Measurements from ENCODE around the gene DENND1B.

The DENND1B gene

GRCh38 chr1:197801684-197802083 lies 26.4 kb upstream of the DENND1B start:
- FAIRE-seq (no peak), DNase-seq (ENCODE audit: insufficient read length, low spot score) (no peak)
- TF ChIP-seq TAF1 (IDR thresholded peaks at IDR 0.05; ENCODE audit: low read depth, low read length) (no peak), POLR2AphosphoS5 (IDR thresholded peaks at IDR 0.05; ENCODE audit: low read depth, low read length) (no peak), SPI1 (IDR thresholded peaks at IDR 0.05; ENCODE audit: low read depth, low read length) (no peak), POLR2A (IDR thresholded peaks at IDR 0.05; ENCODE audit: low read depth, low read length) (no peak), POU2F2 (IDR thresholded peaks at IDR 0.05; ENCODE audit: low read depth, low read length) (no peak)

- no peak for DNase-seq (ENCODE audit: insufficient read length, low spot score)
- no peak for FAIRE-seq
- no peak for TF ChIP-seq SPI1 (IDR thresholded peaks at IDR 0.05; ENCODE audit: low read depth, low read length)
- no peak for TF ChIP-seq POLR2AphosphoS5 (IDR thresholded peaks at IDR 0.05; ENCODE audit: low read depth, low read length)
- no peak for TF ChIP-seq PAX5 (IDR thresholded peaks at IDR 0.05; ENCODE audit: insufficient read depth, low read length, severe bottlenecking)
- no peak for TF ChIP-seq TAF1 (IDR thresholded peaks at IDR 0.05; ENCODE audit: low read depth, low read length)
- no peak for TF ChIP-seq POLR2A (IDR thresholded peaks at IDR 0.05; ENCODE audit: low read depth, low read length)
- no peak for TF ChIP-seq POU2F2 (IDR thresholded peaks at IDR 0.05; ENCODE audit: low read depth, low read length)
Measured at GRCh38 chr1:197801111-197801482, 25.8 kb upstream of the DENND1B start.

- DNase-seq (ENCODE audit: insufficient read length, low spot score) (no peak), FAIRE-seq (no peak)
- TF ChIP-seq PAX5 (IDR thresholded peaks at IDR 0.05; ENCODE audit: insufficient read depth, low read length, severe bottlenecking) (no peak), SPI1 (IDR thresholded peaks at IDR 0.05; ENCODE audit: low read depth, low read length) (no peak), POLR2A (IDR thresholded peaks at IDR 0.05; ENCODE audit: low read depth, low read length) (no peak), TAF1 (IDR thresholded peaks at IDR 0.05; ENCODE audit: low read depth, low read length) (no peak), POLR2AphosphoS5 (IDR thresholded peaks at IDR 0.05; ENCODE audit: low read depth, low read length) (no peak), POU2F2 (IDR thresholded peaks at IDR 0.05; ENCODE audit: low read depth, low read length) (no peak)
Measured at GRCh38 chr1:197800379-197801110, 25.3 kb upstream of the DENND1B start.

- DNase-seq (ENCODE audit: insufficient read length, low spot score) (no peak), FAIRE-seq (no peak)
- no peak for TF ChIP-seq POLR2AphosphoS5 (IDR thresholded peaks at IDR 0.05; ENCODE audit: low read depth, low read length)
- TF ChIP-seq TAF1 (IDR thresholded peaks at IDR 0.05; ENCODE audit: low read depth, low read length), result no peak
- no peak for TF ChIP-seq POU2F2 (IDR thresholded peaks at IDR 0.05; ENCODE audit: low read depth, low read length)
- TF ChIP-seq POLR2A (IDR thresholded peaks at IDR 0.05; ENCODE audit: low read depth, low read length), result no peak
- no peak for TF ChIP-seq PAX5 (IDR thresholded peaks at IDR 0.05; ENCODE audit: insufficient read depth, low read length, severe bottlenecking)
- TF ChIP-seq SPI1 (IDR thresholded peaks at IDR 0.05; ENCODE audit: low read depth, low read length), result no peak
Measured at GRCh38 chr1:197799271-197799670, 24.0 kb upstream of the DENND1B start.

GRCh38 chr1:197798492-197798891 lies 23.2 kb upstream of the DENND1B start:
- DNase-seq (ENCODE audit: insufficient read length, low spot score) (no peak), FAIRE-seq (no peak)
- no peak for TF ChIP-seq POLR2A (IDR thresholded peaks at IDR 0.05; ENCODE audit: low read depth, low read length)
- no peak for TF ChIP-seq TAF1 (IDR thresholded peaks at IDR 0.05; ENCODE audit: low read depth, low read length)
- no peak for TF ChIP-seq SPI1 (IDR thresholded peaks at IDR 0.05; ENCODE audit: low read depth, low read length)

GRCh38 chr1:197797010-197797409 lies 21.7 kb upstream of the DENND1B start:
- no peak for FAIRE-seq
- no peak for TF ChIP-seq SPI1 (IDR thresholded peaks at IDR 0.05; ENCODE audit: low read depth, low read length)
- no peak for DNase-seq (ENCODE audit: insufficient read length, low spot score)

- TF ChIP-seq SPI1 (IDR thresholded peaks at IDR 0.05; ENCODE audit: low read depth, low read length), result no peak
- no peak for TF ChIP-seq POLR2A (IDR thresholded peaks at IDR 0.05; ENCODE audit: low read depth, low read length)
- no peak for TF ChIP-seq TAF1 (IDR thresholded peaks at IDR 0.05; ENCODE audit: low read depth, low read length)
- no peak for TF ChIP-seq PAX5 (IDR thresholded peaks at IDR 0.05; ENCODE audit: insufficient read depth, low read length, severe bottlenecking)
- no peak for TF ChIP-seq POU2F2 (IDR thresholded peaks at IDR 0.05; ENCODE audit: low read depth, low read length)
- TF ChIP-seq POLR2AphosphoS5 (IDR thresholded peaks at IDR 0.05; ENCODE audit: low read depth, low read length), result no peak
- FAIRE-seq (no peak), DNase-seq (ENCODE audit: insufficient read length, low spot score) (no peak)
Measured at GRCh38 chr1:197788741-197789739, 13.8 kb upstream of the DENND1B start.

- DNase-seq (ENCODE audit: insufficient read length, low spot score) (no peak), FAIRE-seq (no peak)
- TF ChIP-seq SPI1 (IDR thresholded peaks at IDR 0.05; ENCODE audit: low read depth, low read length) (no peak), POLR2A (IDR thresholded peaks at IDR 0.05; ENCODE audit: low read depth, low read length) (no peak), POU2F2 (IDR thresholded peaks at IDR 0.05; ENCODE audit: low read depth, low read length) (no peak), PAX5 (IDR thresholded peaks at IDR 0.05; ENCODE audit: insufficient read depth, low read length, severe bottlenecking) (no peak), POLR2AphosphoS5 (IDR thresholded peaks at IDR 0.05; ENCODE audit: low read depth, low read length) (no peak), TAF1 (IDR thresholded peaks at IDR 0.05; ENCODE audit: low read depth, low read length) (no peak)
Measured at GRCh38 chr1:197787623-197788536, 12.6 kb upstream of the DENND1B start.

GRCh38 chr1:197787056-197787455 lies 11.8 kb upstream of the DENND1B start:
- TF ChIP-seq POLR2A (IDR thresholded peaks at IDR 0.05; ENCODE audit: low read depth, low read length) (no peak), POU2F2 (IDR thresholded peaks at IDR 0.05; ENCODE audit: low read depth, low read length) (no peak), SPI1 (IDR thresholded peaks at IDR 0.05; ENCODE audit: low read depth, low read length) (no peak), TAF1 (IDR thresholded peaks at IDR 0.05; ENCODE audit: low read depth, low read length) (no peak), PAX5 (IDR thresholded peaks at IDR 0.05; ENCODE audit: insufficient read depth, low read length, severe bottlenecking) (no peak), POLR2AphosphoS5 (IDR thresholded peaks at IDR 0.05; ENCODE audit: low read depth, low read length) (no peak)
- FAIRE-seq (no peak), DNase-seq (ENCODE audit: insufficient read length, low spot score) (no peak)

Measured in GM12891 (cell line).